Activated T-cell treated with anti-CD3 and anti-CD28 coated beads for 48 hours (primary cell): Measurements from ENCODE around the gene NEDD4L.
"Not testable (repeated sequence)": the region's sequence is repeated elsewhere in the genome, so short reads cannot be mapped to it uniquely, and the experiment has no call there.

Experiments used
- DNase-seq: peaks from one replicate; pipeline ENCODE4 v3.0.0-alpha.2; 2020; ENCODE audit warnings: low read depth

Gene NEDD4L

DNA sequence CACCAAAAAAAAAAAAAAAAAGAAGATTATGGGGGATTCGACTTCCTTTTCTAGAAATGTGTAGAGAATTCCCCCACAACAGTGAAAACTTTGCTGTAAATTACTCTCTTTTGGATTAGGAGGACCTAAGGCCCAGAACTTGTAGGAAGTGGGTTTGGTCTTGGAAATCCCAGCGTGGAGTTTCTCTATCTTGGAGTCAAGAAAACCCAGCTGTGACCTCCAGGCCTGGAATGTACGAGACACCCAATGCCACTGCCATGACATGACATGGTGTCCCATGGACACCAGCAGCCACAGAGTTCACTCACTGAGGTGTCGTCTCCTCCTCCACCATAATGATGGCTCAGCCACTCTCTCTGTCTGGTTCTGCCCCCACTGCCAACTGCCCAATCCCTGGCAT lies 382.6 kb downstream of the NEDD4L start:
- no peak for DNase-seq

DNA sequence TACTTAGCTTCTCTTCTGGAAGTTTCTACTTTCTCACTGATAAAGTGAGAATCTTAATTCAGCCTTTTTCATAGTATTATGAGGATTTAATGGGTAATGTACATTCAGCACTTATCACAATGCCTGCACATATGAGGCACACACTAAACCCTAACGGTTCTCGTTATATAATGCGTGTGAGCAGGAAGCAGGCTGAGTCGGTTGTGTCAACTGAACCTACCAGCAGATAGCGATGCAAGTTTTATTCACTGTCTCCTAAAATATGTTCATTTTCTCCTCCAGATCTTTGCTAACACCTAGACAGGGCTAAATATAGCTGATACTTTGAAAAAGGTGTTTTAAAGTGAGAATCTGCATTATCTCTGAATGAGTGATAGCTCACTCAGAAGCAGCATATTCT lies 383.3 kb downstream of the NEDD4L start:
- no peak for DNase-seq

DNA sequence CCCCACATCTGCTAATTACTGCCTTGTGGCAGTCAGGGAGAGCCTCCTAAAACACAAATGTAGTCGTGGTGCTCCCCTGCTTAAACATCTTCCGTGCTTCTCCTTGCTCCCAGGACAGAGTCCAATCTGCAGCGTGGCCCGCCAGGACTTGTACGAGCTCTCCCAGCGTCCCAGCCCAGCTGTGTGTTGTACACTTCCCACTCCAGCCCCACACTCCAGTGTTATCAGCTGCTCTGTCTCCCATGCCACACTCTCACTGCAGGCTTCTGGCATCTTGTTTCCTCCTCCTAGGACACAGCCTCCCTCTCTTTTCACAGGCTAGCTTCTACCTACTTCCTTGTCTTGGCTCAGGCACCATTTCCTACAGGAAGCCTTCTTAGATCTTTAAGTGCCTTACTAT lies 385.4 kb downstream of the NEDD4L start:
- no peak for DNase-seq

DNA sequence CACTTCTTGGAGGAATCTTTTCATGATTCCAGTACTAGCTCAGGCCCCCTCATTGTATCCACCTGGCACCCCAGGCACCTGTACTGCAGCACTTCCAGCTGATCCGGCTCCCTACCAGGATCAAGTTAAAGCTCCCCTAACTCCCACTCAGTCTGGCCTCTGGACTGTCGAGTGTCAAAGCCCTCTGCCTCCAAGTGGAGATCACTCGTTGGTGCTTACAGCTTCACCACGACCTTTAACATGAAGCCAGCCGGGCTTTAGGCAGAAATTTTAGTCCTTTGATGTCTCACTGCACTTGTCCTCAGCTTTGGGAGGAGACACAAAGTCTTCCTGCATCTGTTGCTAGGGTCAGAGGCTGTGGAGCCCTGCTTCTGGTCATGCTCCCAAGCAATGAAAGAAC lies 387.2 kb downstream of the NEDD4L start:
- DNase-seq = no peak

DNA sequence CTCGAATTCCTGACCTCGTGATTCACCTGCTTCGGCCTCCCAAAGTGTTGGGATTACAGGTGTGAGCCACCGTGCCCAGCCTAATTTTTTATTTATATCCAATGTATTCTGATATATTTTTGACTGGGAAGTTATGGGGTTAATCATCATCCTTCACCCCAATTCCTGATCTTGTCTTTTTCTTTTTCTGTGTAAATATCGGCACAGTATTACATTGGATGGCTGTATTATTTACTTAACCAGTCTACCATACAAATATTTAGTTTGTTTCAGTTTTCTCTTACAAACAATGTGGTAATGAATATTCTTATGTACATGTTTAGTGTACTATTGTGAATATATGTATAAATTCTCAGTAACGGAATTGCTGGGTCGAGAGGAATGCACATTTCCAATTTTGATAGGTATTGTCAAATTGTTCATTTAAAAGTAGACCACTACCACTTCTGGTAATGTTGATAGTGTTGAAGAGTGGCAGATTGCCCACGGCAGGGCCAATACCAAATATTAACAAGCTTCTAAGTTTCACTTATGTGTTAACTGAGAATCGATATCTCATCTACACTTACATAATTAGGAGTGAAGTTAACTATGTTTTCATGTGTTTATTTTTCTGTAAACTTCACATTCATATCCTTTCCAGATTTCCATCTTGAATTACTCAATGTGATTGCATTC lies 388.2 kb downstream of the NEDD4L start:
- no peak for DNase-seq

DNA sequence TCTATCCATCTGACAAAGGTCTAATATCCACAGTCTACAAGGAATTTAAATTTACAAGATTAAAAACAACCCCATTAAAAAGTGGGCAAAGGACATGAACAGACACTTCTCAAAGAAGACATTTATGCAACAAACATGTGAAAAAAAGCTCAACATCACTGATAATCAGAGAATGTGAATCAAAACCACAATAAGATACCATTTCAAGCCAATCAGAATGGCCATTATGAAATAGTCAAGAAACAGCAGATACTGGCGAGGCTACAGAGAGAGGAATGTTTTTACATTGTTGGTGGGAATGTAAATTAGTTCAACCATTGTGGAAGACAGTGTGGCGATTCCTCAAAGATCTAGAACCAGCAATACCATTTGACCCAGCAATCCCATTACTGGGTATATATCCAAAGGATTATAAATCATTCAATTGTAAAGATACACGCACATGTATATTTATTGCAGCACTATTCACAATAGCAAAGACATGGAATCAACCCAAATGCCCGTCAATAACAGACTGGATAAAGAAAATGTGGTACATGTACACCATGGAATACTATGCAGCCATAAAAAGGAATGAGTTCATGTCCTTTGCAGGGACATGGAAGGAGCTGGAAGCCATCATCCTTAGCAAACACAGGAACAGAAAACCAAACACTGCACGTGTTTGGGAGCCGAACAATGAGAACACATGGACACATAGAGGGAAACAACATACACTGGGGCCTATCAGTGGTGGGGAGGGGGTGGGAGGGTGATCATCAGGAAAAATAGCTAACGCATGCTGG lies 391.4 kb downstream of the NEDD4L start:
- DNase-seq = not testable (repeated sequence)

DNA sequence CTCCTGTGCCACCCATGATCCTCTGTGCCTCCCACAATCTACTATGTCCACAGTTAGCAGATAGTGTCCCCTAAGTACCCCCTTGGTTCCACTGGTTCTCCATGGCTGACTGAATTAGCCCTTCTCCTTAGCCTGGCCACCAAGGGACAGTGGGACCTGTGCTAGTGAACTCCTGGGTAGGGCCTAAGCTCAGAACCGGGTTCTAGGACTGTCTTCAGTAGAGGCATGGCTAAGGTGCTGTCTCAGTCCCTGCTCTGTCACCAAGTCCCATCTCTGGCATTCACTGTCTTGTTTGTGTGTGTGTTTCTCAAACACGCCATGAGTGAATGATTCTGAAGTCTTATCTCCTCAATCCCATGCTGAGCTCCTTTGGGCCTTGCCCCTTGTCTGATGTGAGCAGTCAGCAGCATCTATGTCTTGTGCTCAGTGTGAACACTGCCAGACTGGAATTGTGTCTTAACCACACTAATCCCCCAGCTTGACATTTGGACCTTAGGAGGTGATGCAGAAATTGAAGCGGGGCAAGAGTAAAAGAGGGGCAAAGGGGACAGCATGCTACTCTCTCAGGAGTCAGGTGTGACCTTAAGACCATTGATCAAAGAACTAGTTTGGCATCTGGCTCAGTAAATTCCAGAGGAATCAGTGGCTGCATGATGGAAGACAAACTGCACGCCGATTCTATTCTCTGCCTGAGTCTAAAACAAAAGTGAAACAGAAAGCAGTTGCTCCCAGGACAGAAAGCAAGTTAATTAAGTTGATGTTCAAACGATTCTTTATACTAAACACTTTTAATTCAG lies 394.3 kb downstream of the NEDD4L start:
- DNase-seq = no peak

DNA sequence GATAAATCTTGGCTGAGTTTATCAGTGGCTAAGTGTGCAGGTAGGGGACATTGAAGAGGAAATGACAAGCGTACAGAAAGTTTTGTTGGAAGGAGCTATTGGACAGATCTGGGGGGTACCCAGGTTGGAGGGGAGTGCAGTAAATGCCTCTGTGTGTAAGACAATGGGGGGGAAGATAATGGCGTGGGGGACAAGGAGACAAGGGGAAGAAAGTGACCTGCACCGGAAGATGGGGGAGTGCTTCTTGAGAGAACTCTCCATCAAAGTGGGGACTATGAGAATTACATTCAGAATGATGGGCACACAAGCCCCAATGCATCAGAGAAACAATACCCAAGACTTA lies 394.9 kb downstream of the NEDD4L start:
- DNase-seq = no peak

DNA sequence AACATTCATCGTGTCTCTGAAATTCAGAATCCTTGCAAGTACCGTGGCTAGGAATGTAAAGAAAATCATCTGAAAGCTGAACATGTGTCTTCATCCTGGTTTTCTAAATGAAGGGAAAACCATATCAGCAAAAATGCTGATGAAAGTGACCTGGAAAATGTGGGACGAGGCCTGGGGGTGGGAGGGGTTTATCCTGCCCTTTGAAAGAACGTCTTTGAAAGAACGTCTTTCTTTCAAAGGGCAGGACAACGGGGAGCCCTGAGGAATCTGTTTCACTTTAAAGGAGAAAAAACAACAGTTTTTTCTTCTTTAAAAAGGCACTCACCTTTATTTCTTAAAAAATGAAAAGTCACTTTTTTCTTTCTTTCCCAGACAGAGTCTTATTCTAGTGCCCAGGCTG lies 399.6 kb downstream of the NEDD4L start:
- no peak for DNase-seq

DNA sequence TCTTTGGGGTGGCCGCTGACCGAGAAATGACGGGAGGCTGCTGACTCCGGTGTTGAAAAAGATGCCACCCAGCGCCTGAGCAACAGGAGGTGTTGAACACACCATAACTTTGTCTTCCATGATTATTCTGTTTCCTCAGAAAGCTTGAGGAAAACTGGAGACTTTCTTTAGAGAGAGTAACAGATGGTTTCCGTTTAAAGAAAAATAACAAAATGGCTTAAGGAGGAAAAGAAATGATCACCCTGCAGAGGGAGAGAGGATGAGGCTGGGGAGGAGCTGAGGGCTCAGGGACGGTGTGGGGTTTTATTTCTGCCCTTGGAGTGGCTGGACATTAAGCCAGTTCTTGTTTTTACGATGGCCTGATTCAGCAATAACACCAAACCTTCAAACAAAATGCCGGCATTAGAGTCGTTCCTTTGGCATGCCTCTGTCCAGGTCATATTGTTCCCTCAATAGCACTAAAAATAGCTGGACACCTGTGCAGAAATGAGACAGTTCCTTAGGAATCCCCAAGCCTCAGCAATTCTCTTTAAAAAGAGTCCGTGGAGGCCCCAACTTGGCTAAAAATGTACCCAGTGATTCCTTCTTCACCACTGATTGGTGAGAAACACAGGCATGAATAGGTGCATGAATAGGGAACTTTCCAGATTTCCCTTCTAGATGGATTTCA lies 402.5 kb downstream of the NEDD4L start:
- DNase-seq = no peak

DNA sequence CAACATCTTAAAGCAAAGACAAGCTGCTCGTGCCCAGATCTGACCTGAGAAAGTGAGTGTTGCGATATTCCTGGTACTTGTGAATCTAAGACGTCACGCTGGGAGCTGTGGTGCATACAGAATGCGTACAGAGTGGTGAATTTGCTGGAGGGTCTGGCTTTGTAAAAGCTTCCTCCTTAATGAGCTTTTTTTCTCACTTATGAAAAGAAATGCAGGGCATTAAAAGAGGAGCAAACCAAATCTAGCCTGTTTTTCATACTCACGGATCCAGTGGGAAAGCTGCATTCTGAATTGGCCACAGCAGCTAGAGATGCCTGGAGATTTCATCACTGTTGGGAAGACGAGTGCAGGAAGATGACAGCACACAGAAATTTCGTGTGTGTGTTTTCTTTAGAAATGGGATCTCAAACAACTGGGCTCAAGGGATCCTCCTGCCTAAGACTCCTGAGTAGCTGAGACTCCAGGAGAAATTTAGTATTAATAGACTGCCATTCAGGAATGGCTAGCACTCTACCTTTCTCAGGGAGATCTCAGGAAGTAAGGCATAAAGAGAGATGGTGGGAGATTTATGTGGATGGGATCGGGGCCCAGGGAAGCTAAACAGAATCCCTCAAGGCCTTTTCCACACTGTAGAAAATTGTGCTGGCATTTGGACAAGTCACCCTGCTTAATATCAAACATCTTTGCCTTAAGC lies 403.5 kb downstream of the NEDD4L start:
- no peak for DNase-seq

DNA sequence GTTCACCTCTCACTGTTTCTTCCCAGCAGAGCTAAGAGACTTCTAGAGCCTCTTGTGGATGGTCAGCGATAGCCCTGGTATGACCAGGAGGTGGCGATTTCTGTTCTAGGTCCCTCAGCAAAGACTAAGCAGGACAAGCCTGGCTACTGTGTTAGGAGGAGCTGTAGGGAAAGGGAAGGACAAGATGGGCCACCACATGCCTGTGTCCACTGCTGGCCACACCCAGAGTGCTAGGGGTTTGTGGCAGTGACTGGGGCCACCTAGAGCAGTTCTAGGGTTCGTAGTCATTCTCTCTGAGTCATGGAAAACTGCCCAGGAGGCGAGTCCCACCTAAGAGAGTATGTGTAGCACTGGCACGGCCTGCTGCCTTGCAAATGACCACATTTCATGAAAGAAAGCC lies 405.4 kb downstream of the NEDD4L start:
- DNase-seq = no peak
